Immature natural killer cell (primary cell): Measurements from ENCODE around the gene MBD4. TPM values are rescaled to one million over a fixed set of nuclear protein-coding genes. Genes with fewer than 3 reads are reported as not detected.
"Not testable (repeated sequence)": the region's sequence is repeated elsewhere in the genome, so short reads cannot be mapped to it uniquely, and the experiment has no call there.

Experiments used
- DNase-seq, 3 donors: peaks; one replicate each; pipeline ENCODE4 v3.0.0; 2022; ENCODE audit warnings: mixed read lengths in 1 of 3
- H3K27ac Mint-ChIP-seq, 6 donors: one replicate each; pipeline ENCODE4 v1.8.0; 2020; ENCODE audit warnings: mixed read lengths in 6 of 6, mild to moderate bottlenecking in 5 of 6, inconsistent platforms in 4 of 6, moderate library complexity in 3 of 6
- H3K27me3 Mint-ChIP-seq, 3 donors: one replicate each; pipeline ENCODE4 v1.8.0; 2020 to 2021; ENCODE audit warnings: low read depth in 3 of 3, mild to moderate bottlenecking in 3 of 3, mixed read lengths in 3 of 3, moderate library complexity in 3 of 3, inconsistent platforms in 1 of 3
- H3K36me3 Mint-ChIP-seq, 3 donors: one replicate each; pipeline ENCODE4 v1.8.0; 2020; ENCODE audit warnings: mixed read lengths in 3 of 3, inconsistent platforms in 2 of 3, mild to moderate bottlenecking in 2 of 3
- H3K4me1 Mint-ChIP-seq, 2 donors: one replicate each; pipeline ENCODE4 v1.8.0; 2020; ENCODE audit warnings: inconsistent platforms in 2 of 2, mild to moderate bottlenecking in 2 of 2, mixed read lengths in 2 of 2, moderate library complexity in 1 of 2
- H3K4me3 Mint-ChIP-seq, 5 donors: one replicate each; pipeline ENCODE4 v1.8.0; 2020; ENCODE audit warnings: mild to moderate bottlenecking in 5 of 5, mixed read lengths in 5 of 5, inconsistent platforms in 3 of 5, moderate library complexity in 3 of 5
- H3K9me3 Mint-ChIP-seq, 6 donors: one replicate each; pipeline ENCODE4 v1.8.0; 2020; ENCODE audit warnings: mild to moderate bottlenecking in 6 of 6, mixed read lengths in 6 of 6, inconsistent platforms in 4 of 6, moderate library complexity in 3 of 6
- polyA plus RNA-seq, 3 donors: library from polyadenylated mRNA; unstranded; fragments of 300-500 nt; fragmentation: Illumina TruSeq; gene quantifications; one replicate each; pipeline ENCODE4 v1.2.3, GENCODE V29; 2021

The MBD4 gene
- polyA plus RNA-seq, 3 donors from 2014 or later: 26.5 to 36.0 (median 29.2) TPM

GRCh38 chr3:129402616-129403015 lies 37.1 kb downstream of the MBD4 start:
- Mint-ChIP-seq H3K4me3 (no peak overlapping the region), H3K9me3 (no peaks in the 10 kb centered on the region), H3K4me1 (peaks cover 18 to 21% of the 10 kb centered on the region in 2 donors), H3K27me3 (peaks cover 4 to 6% (median 5%) of the 10 kb centered on the region in 3 donors), H3K36me3 (peaks cover 0 to under 1% (median 0%) of the 10 kb centered on the region in 3 donors), H3K27ac (no peak overlapping the region)
- no peak for DNase-seq

- H3K36me3 Mint-ChIP-seq: peaks cover 0 to 2% (median 0%) of the 10 kb centered on the region in 3 donors
- no peaks in the 10 kb centered on the region for H3K9me3 Mint-ChIP-seq
- no peak for DNase-seq
- peaks cover 22 to 25% of the 10 kb centered on the region in 2 donors for H3K4me1 Mint-ChIP-seq
- H3K4me3 Mint-ChIP-seq: no peak overlapping the region
- no peak overlapping the region for H3K27ac Mint-ChIP-seq
- peaks cover 4 to 6% (median 5%) of the 10 kb centered on the region in 3 donors for H3K27me3 Mint-ChIP-seq
Measured at GRCh38 chr3:129402210-129402609, 37.5 kb downstream of the MBD4 start.

- no peaks in the 10 kb centered on the region for H3K9me3 Mint-ChIP-seq
- H3K36me3 Mint-ChIP-seq: peaks cover 0 to 6% (median 0%) of the 10 kb centered on the region in 3 donors
- peak overlapping the region; percentile 94 to 99 (median 94) for H3K4me3 Mint-ChIP-seq
- peaks cover 36 to 48% of the 10 kb centered on the region in 2 donors for H3K4me1 Mint-ChIP-seq
- DNase-seq: no peak
- peak overlapping the region; percentile 94 to 98 (median 97) for H3K27ac Mint-ChIP-seq
- peaks cover 3 to 8% (median 4%) of the 10 kb centered on the region in 3 donors for H3K27me3 Mint-ChIP-seq
Measured at GRCh38 chr3:129399895-129400357, 39.8 kb downstream of the MBD4 start.

- Mint-ChIP-seq H3K4me3 (peak overlapping the region; percentile 94 to 99 (median 94)), H3K27me3 (peaks cover 3 to 8% (median 4%) of the 10 kb centered on the region in 3 donors), H3K36me3 (peaks cover 0 to 9% (median 0%) of the 10 kb centered on the region in 3 donors), H3K9me3 (no peaks in the 10 kb centered on the region), H3K27ac (peak overlapping the region; percentile 94 to 98 (median 97)), H3K4me1 (peaks cover 36 to 53% of the 10 kb centered on the region in 2 donors)
- peak; percentile 85 for DNase-seq
Measured at GRCh38 chr3:129399145-129399894, 40.4 kb downstream of the MBD4 start.

- peak overlapping the region; percentile 94 to 98 (median 97) for H3K27ac Mint-ChIP-seq
- peak in 1 of 3 donors; percentile 9 for DNase-seq
- H3K4me3 Mint-ChIP-seq: peak overlapping the region; percentile 94 to 99 (median 94)
- H3K36me3 Mint-ChIP-seq: peaks cover 0 to 9% (median 0%) of the 10 kb centered on the region in 3 donors
- H3K9me3 Mint-ChIP-seq: no peaks in the 10 kb centered on the region
- H3K4me1 Mint-ChIP-seq: peaks cover 36 to 55% of the 10 kb centered on the region in 2 donors
- peaks cover 3 to 8% (median 4%) of the 10 kb centered on the region in 3 donors for H3K27me3 Mint-ChIP-seq
Measured at GRCh38 chr3:129398803-129399144, 41.0 kb downstream of the MBD4 start.

GRCh38 chr3:129393760-129394564 lies 45.8 kb downstream of the MBD4 start:
- Mint-ChIP-seq H3K4me1 (peaks cover 33 to 47% of the 10 kb centered on the region in 2 donors), H3K36me3 (peaks cover 0 to 23% (median 3%) of the 10 kb centered on the region in 3 donors)
- H3K27me3 Mint-ChIP-seq, H3K9me3 Mint-ChIP-seq, DNase-seq, H3K4me3 Mint-ChIP-seq, H3K27ac Mint-ChIP-seq: not testable (repeated sequence)

- DNase-seq: no peak
- H3K9me3 Mint-ChIP-seq: no peaks in the 10 kb centered on the region
- H3K4me1 Mint-ChIP-seq: peaks cover 27 to 40% of the 10 kb centered on the region in 2 donors
- H3K36me3 Mint-ChIP-seq: peaks cover 0 to 27% (median 3%) of the 10 kb centered on the region in 3 donors
- peaks cover 0 to 3% (median 0%) of the 10 kb centered on the region in 3 donors for H3K27me3 Mint-ChIP-seq
- H3K27ac Mint-ChIP-seq: no peak overlapping the region
- H3K4me3 Mint-ChIP-seq: no peak overlapping the region
Measured at GRCh38 chr3:129393271-129393670, 46.5 kb downstream of the MBD4 start.

- not testable (repeated sequence) for DNase-seq, H3K9me3 Mint-ChIP-seq, H3K4me3 Mint-ChIP-seq, H3K27me3 Mint-ChIP-seq
- peak overlapping the region in 1 of 6 donors; percentile 19 for H3K27ac Mint-ChIP-seq
- H3K36me3 Mint-ChIP-seq: peaks cover 0 to 34% (median 4%) of the 10 kb centered on the region in 3 donors
- peaks cover 17 to 30% of the 10 kb centered on the region in 2 donors for H3K4me1 Mint-ChIP-seq
Measured at GRCh38 chr3:129392106-129392887, 47.5 kb downstream of the MBD4 start.

GRCh38 chr3:129391583-129391982 lies 48.2 kb downstream of the MBD4 start:
- not testable (repeated sequence) for DNase-seq, H3K27ac Mint-ChIP-seq, H3K4me3 Mint-ChIP-seq, H3K9me3 Mint-ChIP-seq, H3K27me3 Mint-ChIP-seq
- peaks cover 0 to 37% (median 9%) of the 10 kb centered on the region in 3 donors for H3K36me3 Mint-ChIP-seq
- H3K4me1 Mint-ChIP-seq: peaks cover 11 to 23% of the 10 kb centered on the region in 2 donors

- Mint-ChIP-seq H3K36me3 (peaks cover 4 to 32% (median 13%) of the 10 kb centered on the region in 3 donors), H3K4me3 (no peak overlapping the region), H3K27me3 (no peaks in the 10 kb centered on the region), H3K9me3 (no peaks in the 10 kb centered on the region), H3K4me1 (peaks cover 3 to 4% of the 10 kb centered on the region in 2 donors), H3K27ac (peak overlapping the region in 2 of 6 donors; percentile 43 to 50)
- no peak for DNase-seq
Measured at GRCh38 chr3:129389572-129389937, 50.2 kb downstream of the MBD4 start.

- H3K27me3 Mint-ChIP-seq, H3K4me1 Mint-ChIP-seq, H3K9me3 Mint-ChIP-seq, H3K4me3 Mint-ChIP-seq, DNase-seq: not testable (repeated sequence)
- Mint-ChIP-seq H3K36me3 (peaks cover 4 to 31% (median 13%) of the 10 kb centered on the region in 3 donors), H3K27ac (peak overlapping the region in 2 of 6 donors; percentile 43 to 50)
Measured at GRCh38 chr3:129388791-129389571, 50.8 kb downstream of the MBD4 start.

- Mint-ChIP-seq H3K36me3 (peaks cover 4 to 31% (median 13%) of the 10 kb centered on the region in 3 donors), H3K9me3 (no peaks in the 10 kb centered on the region), H3K4me1 (peaks cover 0 to 3% of the 10 kb centered on the region in 2 donors), H3K4me3 (no peak overlapping the region), H3K27me3 (peaks cover 0 to 1% (median 1%) of the 10 kb centered on the region in 3 donors), H3K27ac (peak overlapping the region in 1 of 6 donors; percentile 36)
- no peak for DNase-seq
Measured at GRCh38 chr3:129387487-129387886, 52.3 kb downstream of the MBD4 start.
